ENCODE measurements around the gene WWC2.

Gene WWC2

GRCh38 chr4:183124228-183124627 is 25.2 kb downstream of the WWC2 start:
- Histone ChIP-seq H3K9me2 (replicated peaks; ENCODE audit: insufficient read depth, low read length) (no peaks in the 10 kb centered on the region), H3K79me2 (ENCODE audit: insufficient read depth, low read length) (no peaks in the 10 kb centered on the region), H3K27me3 (ENCODE audit: low read length) (no peaks in the 10 kb centered on the region), H4K20me1 (ENCODE audit: low read depth, low read length) (no peaks in the 10 kb centered on the region), H3K27ac (ENCODE audit: low read depth, low read length) (no peak overlapping the region), H3F3A (ENCODE audit: insufficient read depth) (no peaks in the 10 kb centered on the region), H3K36me3 (ENCODE audit: low read length) (no peaks in the 10 kb centered on the region), H3K9ac (ENCODE audit: low read length) (no peak overlapping the region), H2AFZ (ENCODE audit: low read depth, low read length, severe bottlenecking) (no peak overlapping the region), H3K4me3 (ENCODE audit: insufficient read depth, low read length, poor library complexity, severe bottlenecking) (no peak overlapping the region), H3K4me2 (ENCODE audit: low read depth, low read length, poor library complexity, severe bottlenecking) (no peak overlapping the region), H3K9me3 (ENCODE audit: insufficient read depth, low read length) (no peaks in the 10 kb centered on the region)
- TF ChIP-seq EZH2phosphoT487 (conservative IDR thresholded peaks at IDR 0.05; ENCODE audit: low read length) = no peak

- no peaks in the 10 kb centered on the region for H3K9me3 ChIP-seq (ENCODE audit: insufficient read depth, low read length)
- H2AFZ ChIP-seq (ENCODE audit: low read depth, low read length, severe bottlenecking) = no peak overlapping the region
- H3F3A ChIP-seq (ENCODE audit: insufficient read depth) = no peaks in the 10 kb centered on the region
- H3K4me2 ChIP-seq (ENCODE audit: low read depth, low read length, poor library complexity, severe bottlenecking) = no peak overlapping the region
- TF ChIP-seq EZH2phosphoT487 (conservative IDR thresholded peaks at IDR 0.05; ENCODE audit: low read length) (no peak), CTCF (IDR thresholded peaks at IDR 0.05; ENCODE audit: insufficient read depth, low read length, poor library complexity, severe bottlenecking) (no peak)
- no peaks in the 10 kb centered on the region for H3K36me3 ChIP-seq (ENCODE audit: low read length)
- H4K20me1 ChIP-seq (ENCODE audit: low read depth, low read length) = no peaks in the 10 kb centered on the region
- H3K9me2 ChIP-seq (replicated peaks; ENCODE audit: insufficient read depth, low read length) = no peaks in the 10 kb centered on the region
- no peaks in the 10 kb centered on the region for H3K27me3 ChIP-seq (ENCODE audit: low read length)
- H3K79me2 ChIP-seq (ENCODE audit: insufficient read depth, low read length) = no peaks in the 10 kb centered on the region
- H3K9ac ChIP-seq (ENCODE audit: low read length) = no peak overlapping the region
- no peak overlapping the region for H3K27ac ChIP-seq (ENCODE audit: low read depth, low read length)
- no peak overlapping the region for H3K4me3 ChIP-seq (ENCODE audit: insufficient read depth, low read length, poor library complexity, severe bottlenecking)
Measured at GRCh38 chr4:183124865-183125264, 25.8 kb downstream of the WWC2 start.

- H3K27ac ChIP-seq (ENCODE audit: low read depth, low read length) = no peak overlapping the region
- no peaks in the 10 kb centered on the region for H4K20me1 ChIP-seq (ENCODE audit: low read depth, low read length)
- no peaks in the 10 kb centered on the region for H3K9me2 ChIP-seq (replicated peaks; ENCODE audit: insufficient read depth, low read length)
- no peaks in the 10 kb centered on the region for H3K36me3 ChIP-seq (ENCODE audit: low read length)
- peaks cover 4% of the 10 kb centered on the region; the same call in 1 of the 2 replicates for H3K27me3 ChIP-seq (ENCODE audit: low read length)
- no peaks in the 10 kb centered on the region for H3K9me3 ChIP-seq (ENCODE audit: insufficient read depth, low read length)
- no peak overlapping the region for H3K4me2 ChIP-seq (ENCODE audit: low read depth, low read length, poor library complexity, severe bottlenecking)
- TF ChIP-seq EZH2phosphoT487 (conservative IDR thresholded peaks at IDR 0.05; ENCODE audit: low read length) (no peak), CTCF (IDR thresholded peaks at IDR 0.05; ENCODE audit: insufficient read depth, low read length, poor library complexity, severe bottlenecking) (no peak)
- no peaks in the 10 kb centered on the region for H3K79me2 ChIP-seq (ENCODE audit: insufficient read depth, low read length)
- H2AFZ ChIP-seq (ENCODE audit: low read depth, low read length, severe bottlenecking) = no peak overlapping the region
- no peak overlapping the region for H3K4me3 ChIP-seq (ENCODE audit: insufficient read depth, low read length, poor library complexity, severe bottlenecking)
- no peak overlapping the region for H3K9ac ChIP-seq (ENCODE audit: low read length)
- H3F3A ChIP-seq (ENCODE audit: insufficient read depth) = no peaks in the 10 kb centered on the region
Measured at GRCh38 chr4:183129125-183129524, 30.1 kb downstream of the WWC2 start.

GRCh38 chr4:183129675-183130074 is 30.6 kb downstream of the WWC2 start:
- H4K20me1 ChIP-seq (ENCODE audit: low read depth, low read length) = no peaks in the 10 kb centered on the region
- no peak overlapping the region for H3K4me3 ChIP-seq (ENCODE audit: insufficient read depth, low read length, poor library complexity, severe bottlenecking)
- TF ChIP-seq EZH2phosphoT487 (conservative IDR thresholded peaks at IDR 0.05; ENCODE audit: low read length) (no peak), CTCF (IDR thresholded peaks at IDR 0.05; ENCODE audit: insufficient read depth, low read length, poor library complexity, severe bottlenecking) (no peak)
- no peak overlapping the region for H2AFZ ChIP-seq (ENCODE audit: low read depth, low read length, severe bottlenecking)
- H3K36me3 ChIP-seq (ENCODE audit: low read length) = no peaks in the 10 kb centered on the region
- no peaks in the 10 kb centered on the region for H3K79me2 ChIP-seq (ENCODE audit: insufficient read depth, low read length)
- H3K27ac ChIP-seq (ENCODE audit: low read depth, low read length) = no peak overlapping the region
- H3K27me3 ChIP-seq (ENCODE audit: low read length) = peaks cover 4% of the 10 kb centered on the region; the same call in 1 of the 2 replicates
- no peaks in the 10 kb centered on the region for H3K9me3 ChIP-seq (ENCODE audit: insufficient read depth, low read length)
- H3K4me2 ChIP-seq (ENCODE audit: low read depth, low read length, poor library complexity, severe bottlenecking) = no peak overlapping the region
- H3F3A ChIP-seq (ENCODE audit: insufficient read depth) = no peaks in the 10 kb centered on the region
- no peak overlapping the region for H3K9ac ChIP-seq (ENCODE audit: low read length)
- no peaks in the 10 kb centered on the region for H3K9me2 ChIP-seq (replicated peaks; ENCODE audit: insufficient read depth, low read length)
